WTC11 (cell line): ENCODE results near the gene NBEA. TPM values are rescaled to one million over a fixed set of nuclear protein-coding genes. Genes with fewer than 3 reads are reported as not detected.

Experiments
- ATAC-seq: fragments of 200-7000 bp; cut with Tn5 transposase; 2 replicates; pipeline ENCODE4 v1.10.0; 2021; ENCODE audit warnings: mild to moderate bottlenecking, moderate library complexity
- CTCF ChIA-PET: fragments of 300-600 bp; sonication (Branson Sonifier 250); formaldehyde crosslinking; loops from one replicate; lab custom pipeline; 2021; ENCODE audit warnings: antibody characterized with exemption; lab: Charles Lee
- POLR2A ChIA-PET: fragments of 350-600 bp; sonication (Branson Sonifier 250); formaldehyde crosslinking; loops from one replicate; lab custom pipeline; 2021; ENCODE audit warnings: antibody characterized with exemption; lab: Charles Lee
- DNase-seq: peaks from one replicate; pipeline ENCODE4 v3.0.0; 2021; ENCODE audit warnings: low spot score
- H3K27ac Mint-ChIP-seq: 2 replicates; pipeline ENCODE4 v1.8.0; 2021; ENCODE audit warnings: mixed read lengths
- H3K27me3 Mint-ChIP-seq: 2 replicates; pipeline ENCODE4 v1.8.0; 2021; ENCODE audit warnings: low read depth, mild to moderate bottlenecking, moderate library complexity, mixed read lengths
- H3K36me3 Mint-ChIP-seq: 2 replicates; pipeline ENCODE4 v1.8.0; 2021; ENCODE audit warnings: mixed read lengths
- H3K4me1 Mint-ChIP-seq: 2 replicates; pipeline ENCODE4 v1.8.0; 2022; ENCODE audit warnings: mixed read lengths
- H3K4me3 Mint-ChIP-seq: 2 replicates; pipeline ENCODE4 v1.8.0; 2021; ENCODE audit warnings: mild to moderate bottlenecking, moderate library complexity, mixed read lengths
- H3K9me3 Mint-ChIP-seq: 2 replicates; pipeline ENCODE4 v1.8.0; 2021; ENCODE audit warnings: mixed read lengths
- ATF1 ChIP-seq: sonication (generic); formaldehyde crosslinking; IDR thresholded peaks from 2 replicates; pipeline ENCODE4 v1.8.1; 2023; ENCODE audit warnings: mild to moderate bottlenecking, moderate library complexity, missing genetic modification reagents
- ATF2 ChIP-seq: sonication (generic); formaldehyde crosslinking; IDR thresholded peaks from 2 replicates; pipeline ENCODE4 v1.8.1; 2022; ENCODE audit warnings: low read depth, missing genetic modification reagents, borderline replicate concordance
- CBFB ChIP-seq: sonication (generic); formaldehyde crosslinking; IDR thresholded peaks from 2 replicates; pipeline ENCODE4 v1.8.1; 2022; ENCODE audit warnings: mild to moderate bottlenecking, low read depth, missing genetic modification reagents
- CREB1 ChIP-seq: sonication (generic); formaldehyde crosslinking; IDR thresholded peaks from 2 replicates; pipeline ENCODE4 v1.8.0; 2023; ENCODE audit warnings: mild to moderate bottlenecking, missing genetic modification reagents
- ERG ChIP-seq: fragments of 250-450 bp; sonication (Bioruptor Pico); IDR thresholded peaks from 2 replicates; pipeline ENCODE4 v1.8.0; 2021; ENCODE audit warnings: mild to moderate bottlenecking
- FOXJ3 ChIP-seq: sonication (generic); formaldehyde crosslinking; IDR thresholded peaks from 2 replicates; pipeline ENCODE4 v1.9.0; 2021; ENCODE audit warnings: missing genetic modification reagents, mild to moderate bottlenecking, borderline replicate concordance
- NFYB ChIP-seq: sonication (generic); formaldehyde crosslinking; conservative IDR thresholded peaks from 2 replicates; pipeline ENCODE4 v1.8.0; 2022; ENCODE audit warnings: low read depth, missing genetic modification reagents
- PRDM15 ChIP-seq: sonication (generic); formaldehyde crosslinking; IDR thresholded peaks from 2 replicates; pipeline ENCODE4 v1.8.0; 2022; ENCODE audit warnings: missing genetic modification reagents
- SMAD3 ChIP-seq: sonication (generic); formaldehyde crosslinking; IDR thresholded peaks from 2 replicates; pipeline ENCODE4 v1.8.0; 2022; ENCODE audit warnings: missing genetic modification reagents, mild to moderate bottlenecking, borderline replicate concordance
- TCF7 ChIP-seq: sonication (generic); formaldehyde crosslinking; IDR thresholded peaks from 2 replicates; pipeline ENCODE4 v1.8.0; 2022; ENCODE audit warnings: mild to moderate bottlenecking, low read depth, missing genetic modification reagents, moderate library complexity
- TP53 ChIP-seq: sonication (generic); formaldehyde crosslinking; IDR thresholded peaks from 2 replicates; pipeline ENCODE4 v1.8.1; 2023; ENCODE audit warnings: mild to moderate bottlenecking, missing genetic modification reagents
- ZNF281 ChIP-seq: sonication (generic); formaldehyde crosslinking; IDR thresholded peaks from 2 replicates; pipeline ENCODE4 v1.8.0; 2023; ENCODE audit warnings: mild to moderate bottlenecking, missing genetic modification reagents
- ZNF425 ChIP-seq: fragments of 250-450 bp; sonication (Bioruptor Pico); conservative IDR thresholded peaks from 2 replicates; pipeline ENCODE4 v1.9.0; 2021; ENCODE audit warnings: mild to moderate bottlenecking
- total RNA-seq: library from RNA; stranded (reverse); gene quantifications from 3 replicates; pipeline ENCODE4 v1.2.3, GENCODE V29; 2021
- TF ChIP-seq, protein P1 (sequence below): sonication (generic); formaldehyde crosslinking; IDR thresholded peaks from 2 replicates; pipeline ENCODE4 v1.8.1; 2023; ENCODE audit warnings: mild to moderate bottlenecking, missing genetic modification reagents, moderate library complexity
- TF ChIP-seq, protein P2 (sequence below): sonication (generic); formaldehyde crosslinking; IDR thresholded peaks from 2 replicates; pipeline ENCODE4 v1.8.0; 2022; ENCODE audit warnings: mild to moderate bottlenecking, missing genetic modification reagents

NBEA gene
- total RNA-seq, 1 experiment from 2014 or later: 20.9 TPM

DNA sequence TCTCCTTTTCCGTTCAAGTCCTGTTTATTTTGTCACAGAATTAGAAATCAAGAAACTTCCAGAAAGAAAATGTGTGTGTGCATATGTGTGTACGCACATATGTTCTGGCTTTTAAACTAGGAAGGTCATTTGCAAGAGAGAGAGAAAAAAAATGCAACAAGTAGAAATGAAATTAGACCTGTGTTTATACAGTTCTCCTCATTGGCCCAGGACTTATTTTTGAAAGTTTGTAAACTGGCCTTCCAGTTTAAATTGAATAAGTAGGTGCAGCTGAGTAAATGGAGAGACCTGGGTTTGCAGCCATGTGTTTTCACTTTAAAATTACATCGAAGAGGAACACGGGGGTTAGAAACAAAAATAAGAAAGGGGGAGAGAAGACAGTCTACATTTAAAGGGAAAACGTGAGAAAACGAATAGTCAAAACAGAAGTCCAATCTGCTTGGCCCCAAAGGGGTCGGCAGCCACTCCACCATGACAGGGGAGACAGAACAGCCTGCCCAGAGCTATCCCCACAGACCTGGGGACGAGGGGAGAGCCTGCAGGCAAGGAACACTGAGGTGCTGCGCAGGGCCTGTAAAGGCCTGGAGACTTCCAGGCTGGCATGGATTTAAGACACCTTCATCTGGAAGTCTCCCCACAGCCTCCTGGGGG, 751.2 kb downstream of the NBEA start:
- ATAC-seq (no peak), DNase-seq (no peak)
- no peaks in the 10 kb centered on the region for H3K27me3 Mint-ChIP-seq
- POLR2A ChIA-PET: no interaction called here
- peaks cover 12% of the 10 kb centered on the region for H3K4me1 Mint-ChIP-seq
- no peaks in the 10 kb centered on the region for H3K9me3 Mint-ChIP-seq
- H3K4me3 Mint-ChIP-seq: no peak overlapping the region
- H3K27ac Mint-ChIP-seq: no peak overlapping the region
- TF ChIP-seq FOXJ3 (CRISPR knock-in tag) (no peak), CREB1 (CRISPR knock-in tag) (no peak)
- no peaks in the 10 kb centered on the region for H3K36me3 Mint-ChIP-seq
- CTCF ChIA-PET: no interaction called here

- ATAC-seq (no peak), DNase-seq (no peak)
- CTCF ChIA-PET: no interaction called here
- H3K27me3 Mint-ChIP-seq: no peaks in the 10 kb centered on the region
- no peaks in the 10 kb centered on the region for H3K36me3 Mint-ChIP-seq
- H3K4me1 Mint-ChIP-seq: peaks cover 14% of the 10 kb centered on the region
- POLR2A ChIA-PET: no interaction called here
- TF ChIP-seq, protein P1, sequence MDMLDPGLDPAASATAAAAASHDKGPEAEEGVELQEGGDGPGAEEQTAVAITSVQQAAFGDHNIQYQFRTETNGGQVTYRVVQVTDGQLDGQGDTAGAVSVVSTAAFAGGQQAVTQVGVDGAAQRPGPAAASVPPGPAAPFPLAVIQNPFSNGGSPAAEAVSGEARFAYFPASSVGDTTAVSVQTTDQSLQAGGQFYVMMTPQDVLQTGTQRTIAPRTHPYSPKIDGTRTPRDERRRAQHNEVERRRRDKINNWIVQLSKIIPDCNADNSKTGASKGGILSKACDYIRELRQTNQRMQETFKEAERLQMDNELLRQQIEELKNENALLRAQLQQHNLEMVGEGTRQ (CRISPR knock-in tag): no peak
- TF ChIP-seq ERG (CRISPR knock-in tag) (no peak), TCF7 (no peak), ZNF425 (CRISPR knock-in tag) (no peak), PRDM15 (CRISPR knock-in tag) (no peak), ATF2 (CRISPR knock-in tag) (no peak), SMAD3 (CRISPR knock-in tag) (no peak), ATF1 (CRISPR knock-in tag) (no peak), CREB1 (CRISPR knock-in tag) (no peak), TP53 (CRISPR knock-in tag) (no peak), CBFB (CRISPR knock-in tag) (no peak), NFYB (no peak), ZNF281 (CRISPR knock-in tag) (no peak)
- TF ChIP-seq, protein P2, sequence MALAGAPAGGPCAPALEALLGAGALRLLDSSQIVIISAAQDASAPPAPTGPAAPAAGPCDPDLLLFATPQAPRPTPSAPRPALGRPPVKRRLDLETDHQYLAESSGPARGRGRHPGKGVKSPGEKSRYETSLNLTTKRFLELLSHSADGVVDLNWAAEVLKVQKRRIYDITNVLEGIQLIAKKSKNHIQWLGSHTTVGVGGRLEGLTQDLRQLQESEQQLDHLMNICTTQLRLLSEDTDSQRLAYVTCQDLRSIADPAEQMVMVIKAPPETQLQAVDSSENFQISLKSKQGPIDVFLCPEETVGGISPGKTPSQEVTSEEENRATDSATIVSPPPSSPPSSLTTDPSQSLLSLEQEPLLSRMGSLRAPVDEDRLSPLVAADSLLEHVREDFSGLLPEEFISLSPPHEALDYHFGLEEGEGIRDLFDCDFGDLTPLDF (CRISPR knock-in tag): no peak
- H3K9me3 Mint-ChIP-seq: no peaks in the 10 kb centered on the region
- no peak overlapping the region for H3K27ac Mint-ChIP-seq
- no peak overlapping the region for H3K4me3 Mint-ChIP-seq
Observed at GRCh38 chr13:35694031-35694430, 752.0 kb downstream of the NBEA start.
